GM12878 (cell line): ENCODE results near the gene SEL1L3. TPM values are rescaled to one million over a fixed set of nuclear protein-coding genes. Genes with fewer than 3 reads are reported as not detected.

ENCODE experiments used
- ATAC-seq: fragments of 200-7000 bp; cut with Tn5 transposase; 3 replicates; pipeline ENCODE4 v1.9.1; 2020; ENCODE audit warnings: mild to moderate bottlenecking, moderate library complexity
- BruUV-seq: library from RNA; stranded (reverse); fragments of 400-500 nt; replicated peaks from 2 replicates; lab custom pipeline; 2021; lab: Mats Ljungman, UMichigan
- CTCF ChIA-PET: fragments of 300-600 bp; sonication (Branson Sonifier 250); formaldehyde crosslinking; extraction: SDS; loops from one replicate; lab custom pipeline; 2021; ENCODE audit warnings: inconsistent platforms; lab: Yijun Ruan, JAX
- POLR2A ChIA-PET: fragments of 350-600 bp; formaldehyde crosslinking; extraction: SDS; loops from one replicate; lab custom pipeline; 2021; ENCODE audit warnings: inconsistent platforms; lab: Charles Lee
- RAD21 ChIA-PET: fragments of 300-600 bp; sonication (Branson Sonifier 250); formaldehyde crosslinking; loops from one replicate; lab custom pipeline; 2023; ENCODE audit warnings: antibody characterized with exemption; ENCODE audit not compliant: unreplicated experiment; lab: Charles Lee
- SMC1A ChIA-PET: fragments of 300-600 bp; sonication (Branson Sonifier 250); formaldehyde crosslinking; loops from one replicate; lab custom pipeline; 2023; ENCODE audit not compliant: unreplicated experiment, uncharacterized antibody; lab: Charles Lee
- DNase-seq: peaks from one replicate; pipeline ENCODE4 v3.0.0-alpha.2; 2011; ENCODE audit warnings: low read depth, low spot score
- FAIRE-seq: peaks from 3 replicates; lab custom pipeline; 2011; peaks lifted over from hg19 to GRCh38; lab: Jason Lieb, UNC
- H2AFZ ChIP-seq: 2 replicates; pipeline ENCODE4 v1.6.0; 2011; ENCODE audit warnings: low read depth, low read length, control low read depth; ENCODE audit not compliant: control insufficient read depth
- H3K27ac ChIP-seq: 2 replicates; pipeline ENCODE4 v1.5.1; 2011; ENCODE audit warnings: control low read depth; ENCODE audit not compliant: control insufficient read depth, insufficient read depth
- H3K27me3 ChIP-seq, 2 experiments: replicated peaks in 1 of 2; 2 replicates each; pipeline versions ENCODE4 v1.6.0 to v1.6.1; 2011; ENCODE audit warnings: low read length in 1 of 2; ENCODE audit not compliant: control insufficient read depth in 2 of 2, insufficient read depth in 2 of 2
- H3K36me3 ChIP-seq, 2 experiments: 2 replicates each; pipeline ENCODE4 v1.5.1; 2011; ENCODE audit warnings: low read length in 1 of 2; ENCODE audit not compliant: control insufficient read depth in 2 of 2, insufficient read depth in 2 of 2
- H3K4me1 ChIP-seq: 2 replicates; pipeline ENCODE4 v1.6.1; 2011; ENCODE audit warnings: mild to moderate bottlenecking, low read length, moderate library complexity, mixed read lengths; ENCODE audit not compliant: control insufficient read depth, insufficient read depth
- H3K4me2 ChIP-seq: 2 replicates; pipeline ENCODE4 v1.6.0; 2011; ENCODE audit warnings: control low read depth; ENCODE audit not compliant: control insufficient read depth, insufficient read depth
- H3K4me3 ChIP-seq: fragments of 200-600 bp; sonication (generic); 2 replicates; pipeline ENCODE4 v1.5.1; 2016
- H3K79me2 ChIP-seq: 2 replicates; pipeline ENCODE4 v1.6.0; 2011; ENCODE audit warnings: low read length; ENCODE audit not compliant: control insufficient read depth, insufficient read depth
- H3K9ac ChIP-seq: 2 replicates; pipeline ENCODE4 v1.8.0; 2011; ENCODE audit warnings: low read length, control low read depth, mixed read lengths; ENCODE audit not compliant: control insufficient read depth, insufficient read depth
- H3K9me3 ChIP-seq: replicated peaks from 3 replicates; pipeline ENCODE4 v1.5.1; 2011; ENCODE audit warnings: mild to moderate bottlenecking, low read length; ENCODE audit not compliant: control insufficient read depth, insufficient read depth
- H4K20me1 ChIP-seq: 2 replicates; pipeline ENCODE4 v1.6.0; 2011; ENCODE audit not compliant: control insufficient read depth, insufficient read depth
- BMI1 ChIP-seq: fragments of 450-650 bp; IDR thresholded peaks from 2 replicates; pipeline ENCODE4 v1.6.1; 2016; ENCODE audit warnings: mild to moderate bottlenecking, moderate library complexity, borderline replicate concordance
- CHD1 ChIP-seq: IDR thresholded peaks from 2 replicates; pipeline ENCODE4 v1.6.1; 2012; ENCODE audit warnings: low read depth, low read length, improper control_type of control experiment
- CHD4 ChIP-seq: fragments of 200-600 bp; sonication (generic); IDR thresholded peaks from 2 replicates; pipeline ENCODE4 v1.6.1; 2016; ENCODE audit warnings: mild to moderate bottlenecking
- DPF2 ChIP-seq: fragments of 450-650 bp; IDR thresholded peaks from 2 replicates; pipeline ENCODE4 v1.6.1; 2017; ENCODE audit warnings: mild to moderate bottlenecking
- MYB ChIP-seq: fragments of 150-350 bp; IDR thresholded peaks from 2 replicates; pipeline ENCODE4 v1.6.1; 2014; ENCODE audit warnings: mild to moderate bottlenecking, low read depth, low read length, borderline replicate concordance
- TARDBP ChIP-seq: IDR thresholded peaks from 2 replicates; pipeline ENCODE4 v1.6.1; 2016; ENCODE audit warnings: borderline replicate concordance
- WGBS: methylation state at CpG from one replicate; pipeline ENCODE4 v1.1.6; 2016; ENCODE audit warnings: low lambda C conversion rate; ENCODE audit not compliant: insufficient replicate concordance, insufficient coverage; ENCODE audit errors: missing lambda C conversion rate; 5-methylcytosine and 5-hydroxymethylcytosine counted together
- in situ Hi-C: fragments of 300-500 bp; cut with MboI; formaldehyde crosslinking; loops from 9 replicates; pipeline ENCODE4 v1.14.3; 2018; ENCODE audit warnings: mixed read lengths
- intact Hi-C: fragments of 100-400 bp; cut with micrococcal nuclease; formaldehyde crosslinking; loops from one replicate; pipeline ENCODE4 v1.14.2; 2022; ENCODE audit not compliant: unreplicated experiment
- polyA plus RNA-seq, 11 experiments: library from polyadenylated mRNA; depleted of rRNA in 4 of 11; unstranded in 6 of 11; stranded (reverse) in 5 of 11; fragments of >200 nt; fragmentation: Nextera tagmentation in 4 of 11; fragmentation: Illumina TruSeq in 1 of 11; extraction: Ambion mirVana in 4 of 11; extraction: Trizol in 1 of 11; gene quantifications; 1 replicate in 1 of 11; 2 replicates in 10 of 11; pipeline versions ENCODE4 v1.2.1 to v1.2.3, GENCODE V29; 2011 to 2016; ENCODE audit warnings: inconsistent platforms in 2 of 11, missing spikeins in 2 of 11, low read depth in 1 of 11
- total RNA-seq, 4 experiments: library from RNA; depleted of rRNA in 3 of 4; stranded (reverse); fragments of >200 nt in 3 of 4; fragmentation: Illumina TruSeq in 1 of 4; extraction: Trizol in 1 of 4; gene quantifications; 2 replicates each; pipeline versions ENCODE4 v1.2.1 to v1.2.3, GENCODE V29; 2013 to 2021
- TF ChIP-seq, protein P1 (sequence below): fragments of 450-650 bp; IDR thresholded peaks from 2 replicates; pipeline ENCODE4 v1.6.1; 2017; ENCODE audit warnings: mild to moderate bottlenecking
- TF ChIP-seq, protein P2 (sequence below): fragments of 450-650 bp; IDR thresholded peaks from 2 replicates; pipeline ENCODE4 v1.6.1; 2016; ENCODE audit warnings: mild to moderate bottlenecking, moderate library complexity, borderline replicate concordance
- TF ChIP-seq, protein P3 (sequence below): fragments of 150-350 bp; IDR thresholded peaks from 2 replicates; pipeline ENCODE4 v1.6.1; 2016; ENCODE audit warnings: low read depth, low read length

The SEL1L3 gene
- total and polyA plus RNA-seq, 10 of the 15 experiments (the other 5 are each of a cell fraction or from before 2014, with no cell fraction given): 20.4 to 82.2 (median 47.3) TPM

DNA sequence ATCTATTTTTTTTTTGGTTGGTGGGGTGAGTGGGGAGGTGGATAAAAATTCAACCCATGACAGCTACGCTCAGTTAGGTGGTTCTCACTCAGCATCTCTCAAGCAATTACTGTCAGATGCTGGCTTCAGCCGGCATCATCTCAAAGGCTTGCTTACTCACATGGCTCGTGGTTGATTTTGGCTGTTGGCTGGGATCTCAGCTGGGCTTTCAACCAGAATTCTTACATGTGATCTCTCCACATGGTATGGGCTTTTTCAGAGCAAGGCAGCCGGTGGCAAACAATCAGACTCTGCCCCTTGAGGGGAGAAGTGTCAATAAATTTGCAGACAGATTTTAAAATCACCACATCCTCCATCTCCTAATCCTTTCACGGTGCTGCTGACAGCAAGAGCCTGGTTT is 159.9 kb downstream of the SEL1L3 start:
- WGBS: 31% methylated on average over 5 of the region's 5 CpGs
- TF ChIP-seq TARDBP: no peak
- TF ChIP-seq, protein P1, sequence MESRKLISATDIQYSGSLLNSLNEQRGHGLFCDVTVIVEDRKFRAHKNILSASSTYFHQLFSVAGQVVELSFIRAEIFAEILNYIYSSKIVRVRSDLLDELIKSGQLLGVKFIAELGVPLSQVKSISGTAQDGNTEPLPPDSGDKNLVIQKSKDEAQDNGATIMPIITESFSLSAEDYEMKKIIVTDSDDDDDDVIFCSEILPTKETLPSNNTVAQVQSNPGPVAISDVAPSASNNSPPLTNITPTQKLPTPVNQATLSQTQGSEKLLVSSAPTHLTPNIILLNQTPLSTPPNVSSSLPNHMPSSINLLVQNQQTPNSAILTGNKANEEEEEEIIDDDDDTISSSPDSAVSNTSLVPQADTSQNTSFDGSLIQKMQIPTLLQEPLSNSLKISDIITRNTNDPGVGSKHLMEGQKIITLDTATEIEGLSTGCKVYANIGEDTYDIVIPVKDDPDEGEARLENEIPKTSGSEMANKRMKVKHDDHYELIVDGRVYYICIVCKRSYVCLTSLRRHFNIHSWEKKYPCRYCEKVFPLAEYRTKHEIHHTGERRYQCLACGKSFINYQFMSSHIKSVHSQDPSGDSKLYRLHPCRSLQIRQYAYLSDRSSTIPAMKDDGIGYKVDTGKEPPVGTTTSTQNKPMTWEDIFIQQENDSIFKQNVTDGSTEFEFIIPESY: no peak
- TF ChIP-seq DPF2: no peak
- TF ChIP-seq, protein P2, sequence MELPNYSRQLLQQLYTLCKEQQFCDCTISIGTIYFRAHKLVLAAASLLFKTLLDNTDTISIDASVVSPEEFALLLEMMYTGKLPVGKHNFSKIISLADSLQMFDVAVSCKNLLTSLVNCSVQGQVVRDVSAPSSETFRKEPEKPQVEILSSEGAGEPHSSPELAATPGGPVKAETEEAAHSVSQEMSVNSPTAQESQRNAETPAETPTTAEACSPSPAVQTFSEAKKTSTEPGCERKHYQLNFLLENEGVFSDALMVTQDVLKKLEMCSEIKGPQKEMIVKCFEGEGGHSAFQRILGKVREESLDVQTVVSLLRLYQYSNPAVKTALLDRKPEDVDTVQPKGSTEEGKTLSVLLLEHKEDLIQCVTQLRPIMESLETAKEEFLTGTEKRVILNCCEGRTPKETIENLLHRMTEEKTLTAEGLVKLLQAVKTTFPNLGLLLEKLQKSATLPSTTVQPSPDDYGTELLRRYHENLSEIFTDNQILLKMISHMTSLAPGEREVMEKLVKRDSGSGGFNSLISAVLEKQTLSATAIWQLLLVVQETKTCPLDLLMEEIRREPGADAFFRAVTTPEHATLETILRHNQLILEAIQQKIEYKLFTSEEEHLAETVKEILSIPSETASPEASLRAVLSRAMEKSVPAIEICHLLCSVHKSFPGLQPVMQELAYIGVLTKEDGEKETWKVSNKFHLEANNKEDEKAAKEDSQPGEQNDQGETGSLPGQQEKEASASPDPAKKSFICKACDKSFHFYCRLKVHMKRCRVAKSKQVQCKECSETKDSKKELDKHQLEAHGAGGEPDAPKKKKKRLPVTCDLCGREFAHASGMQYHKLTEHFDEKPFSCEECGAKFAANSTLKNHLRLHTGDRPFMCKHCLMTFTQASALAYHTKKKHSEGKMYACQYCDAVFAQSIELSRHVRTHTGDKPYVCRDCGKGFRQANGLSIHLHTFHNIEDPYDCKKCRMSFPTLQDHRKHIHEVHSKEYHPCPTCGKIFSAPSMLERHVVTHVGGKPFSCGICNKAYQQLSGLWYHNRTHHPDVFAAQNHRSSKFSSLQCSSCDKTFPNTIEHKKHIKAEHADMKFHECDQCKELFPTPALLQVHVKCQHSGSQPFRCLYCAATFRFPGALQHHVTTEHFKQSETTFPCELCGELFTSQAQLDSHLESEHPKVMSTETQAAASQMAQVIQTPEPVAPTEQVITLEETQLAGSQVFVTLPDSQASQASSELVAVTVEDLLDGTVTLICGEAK: no peak
- TF ChIP-seq, protein P3, sequence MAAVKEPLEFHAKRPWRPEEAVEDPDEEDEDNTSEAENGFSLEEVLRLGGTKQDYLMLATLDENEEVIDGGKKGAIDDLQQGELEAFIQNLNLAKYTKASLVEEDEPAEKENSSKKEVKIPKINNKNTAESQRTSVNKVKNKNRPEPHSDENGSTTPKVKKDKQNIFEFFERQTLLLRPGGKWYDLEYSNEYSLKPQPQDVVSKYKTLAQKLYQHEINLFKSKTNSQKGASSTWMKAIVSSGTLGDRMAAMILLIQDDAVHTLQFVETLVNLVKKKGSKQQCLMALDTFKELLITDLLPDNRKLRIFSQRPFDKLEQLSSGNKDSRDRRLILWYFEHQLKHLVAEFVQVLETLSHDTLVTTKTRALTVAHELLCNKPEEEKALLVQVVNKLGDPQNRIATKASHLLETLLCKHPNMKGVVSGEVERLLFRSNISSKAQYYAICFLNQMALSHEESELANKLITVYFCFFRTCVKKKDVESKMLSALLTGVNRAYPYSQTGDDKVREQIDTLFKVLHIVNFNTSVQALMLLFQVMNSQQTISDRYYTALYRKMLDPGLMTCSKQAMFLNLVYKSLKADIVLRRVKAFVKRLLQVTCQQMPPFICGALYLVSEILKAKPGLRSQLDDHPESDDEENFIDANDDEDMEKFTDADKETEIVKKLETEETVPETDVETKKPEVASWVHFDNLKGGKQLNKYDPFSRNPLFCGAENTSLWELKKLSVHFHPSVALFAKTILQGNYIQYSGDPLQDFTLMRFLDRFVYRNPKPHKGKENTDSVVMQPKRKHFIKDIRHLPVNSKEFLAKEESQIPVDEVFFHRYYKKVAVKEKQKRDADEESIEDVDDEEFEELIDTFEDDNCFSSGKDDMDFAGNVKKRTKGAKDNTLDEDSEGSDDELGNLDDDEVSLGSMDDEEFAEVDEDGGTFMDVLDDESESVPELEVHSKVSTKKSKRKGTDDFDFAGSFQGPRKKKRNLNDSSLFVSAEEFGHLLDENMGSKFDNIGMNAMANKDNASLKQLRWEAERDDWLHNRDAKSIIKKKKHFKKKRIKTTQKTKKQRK: no peak
- TF ChIP-seq BMI1: no peak
- TF ChIP-seq CHD4: no peak
- TF ChIP-seq MYB: no peak
- no peak for TF ChIP-seq CHD1

More for the DNA sequence above, 159.9 kb downstream of the SEL1L3 start:
- Histone ChIP-seq H3K27me3 (no peaks in the 10 kb centered on the region), H3K4me1 (no peaks in the 10 kb centered on the region), H3K36me3 (no peaks in the 10 kb centered on the region), H3K4me2 (no peak overlapping the region), H3K27ac (no peak overlapping the region), H2AFZ (no peak overlapping the region), H3K4me3 (no peak overlapping the region), H3K9ac (no peak overlapping the region), H3K9me3 (no peaks in the 10 kb centered on the region), H3K79me2 (no peaks in the 10 kb centered on the region), H4K20me1 (no peaks in the 10 kb centered on the region)
- SMC1A ChIA-PET: no interaction called here
- DNase-seq (no peak), ATAC-seq (no peak), FAIRE-seq (no peak)
- RAD21 ChIA-PET: no interaction called here
- intact Hi-C loops: no loop called here
- CTCF ChIA-PET: interaction anchor here (0.7 kb wide), 1 partner anchor 264 kb away, joined by 3 read pairs; no protein-coding TSS in a partner anchor
- in situ Hi-C loops: no loop called here
- POLR2A ChIA-PET: no interaction called here
- no TSS peak for BruUV-seq
